ENCODE measurements around the gene RWDD1. TPM values are rescaled to one million over a fixed set of nuclear protein-coding genes. Genes with fewer than 3 reads are reported as not detected.

Gene RWDD1
- total RNA-seq, 2 experiments from 2014 or later: 33.4 to 38.2 TPM

GRCh38 chr6:116563830-116564229 lies 7.5 kb upstream of the RWDD1 start:
- Histone ChIP-seq H3K4me1 (ENCODE audit: insufficient read depth, low read length, poor library complexity, severe bottlenecking) (peaks cover 2% of the 10 kb centered on the region), H3K9me3 (ENCODE audit: low read length) (no peaks in the 10 kb centered on the region), H2AFZ (ENCODE audit: low read length) (no peak overlapping the region), H3K36me3 (ENCODE audit: insufficient read depth, low read length) (no peaks in the 10 kb centered on the region), H3K27ac (ENCODE audit: low read depth, low read length, poor library complexity, severe bottlenecking) (no peak overlapping the region), H4K20me1 (ENCODE audit: insufficient read depth, low read length) (no peaks in the 10 kb centered on the region), H3K4me2 (ENCODE audit: low read length) (no peak overlapping the region), H3K79me2 (ENCODE audit: insufficient read depth, low read depth, low read length) (no peaks in the 10 kb centered on the region), H3K9me2 (ENCODE audit: insufficient read depth, low read length) (no peaks in the 10 kb centered on the region), H3K4me3 (ENCODE audit: low read depth, low read length, poor library complexity, severe bottlenecking) (no peak overlapping the region)
- no TSS peak for BruUV-seq (replicated peaks)
- ChIA-PET POLR2A (interaction anchor here (0.9 to 1.1 kb wide), 2 partner anchors 10 to 287 kb away, joined by 3 to 5 read pairs; partner anchors contain the start of gene CALHM4), CTCF (ENCODE audit: unreplicated experiment) (interaction anchor here (0.9 to 1.4 kb wide), 2 partner anchors 293 to 295 kb away, joined by 3 read pairs; no protein-coding TSS in a partner anchor)
- TF ChIP-seq CTCF (conservative IDR thresholded peaks at IDR 0.05; ENCODE audit: low read length) (no peak), EZH2phosphoT487 (IDR thresholded peaks at IDR 0.05; ENCODE audit: borderline replicate concordance, low read depth, low read length) (no peak)
- intact Hi-C loops (cut with micrococcal nuclease; ENCODE audit: unreplicated experiment): no loop called here
- no peak for DNase-seq (ENCODE audit: low spot score)

GRCh38 chr6:116564311-116564710 lies 7.0 kb upstream of the RWDD1 start:
- H3K4me1 ChIP-seq (ENCODE audit: insufficient read depth, low read length, poor library complexity, severe bottlenecking): peaks cover 7% of the 10 kb centered on the region
- H3K36me3 ChIP-seq (ENCODE audit: insufficient read depth, low read length): no peaks in the 10 kb centered on the region
- no peak overlapping the region for H3K4me2 ChIP-seq (ENCODE audit: low read length)
- POLR2A ChIA-PET: interaction anchor here (0.9 kb wide), 1 partner anchor 11 kb away, joined by 5 read pairs; the partner anchor contains the start of gene CALHM4
- no peak overlapping the region for H3K27ac ChIP-seq (ENCODE audit: low read depth, low read length, poor library complexity, severe bottlenecking)
- H3K79me2 ChIP-seq (ENCODE audit: insufficient read depth, low read depth, low read length): 0 out of 2 replicates have a peak, but pooled peaks cover under 1% of the 10 kb centered on the region
- BruUV-seq (replicated peaks): no TSS peak
- no peak overlapping the region for H2AFZ ChIP-seq (ENCODE audit: low read length)
- H3K9me3 ChIP-seq (ENCODE audit: low read length): no peaks in the 10 kb centered on the region
- CTCF ChIA-PET (ENCODE audit: unreplicated experiment): no interaction called here
- no peak for DNase-seq (ENCODE audit: low spot score)
- H3K9me2 ChIP-seq (ENCODE audit: insufficient read depth, low read length): no peaks in the 10 kb centered on the region
- no peaks in the 10 kb centered on the region for H4K20me1 ChIP-seq (ENCODE audit: insufficient read depth, low read length)
- intact Hi-C loops (cut with micrococcal nuclease; ENCODE audit: unreplicated experiment): no loop called here
- H3K4me3 ChIP-seq (ENCODE audit: low read depth, low read length, poor library complexity, severe bottlenecking): no peak overlapping the region
- TF ChIP-seq CTCF (conservative IDR thresholded peaks at IDR 0.05; ENCODE audit: low read length) (no peak), EZH2phosphoT487 (IDR thresholded peaks at IDR 0.05; ENCODE audit: borderline replicate concordance, low read depth, low read length) (no peak)

Data from OCI-LY7 (cell line).